SU-DHL-6 (cell line): Measurements from ENCODE around the gene PVALEF.

Experiments used
- CTCF ChIP-seq: fragments of 200-600 bp; sonication (generic); IDR thresholded peaks from one replicate; pipeline ENCODE4 v1.5.1; 2017; ENCODE audit warnings: antibody characterized with exemption, mild to moderate bottlenecking, low read length, moderate library complexity; ENCODE audit not compliant: insufficient read depth, poor library complexity, severe bottlenecking
- EZH2phosphoT487 ChIP-seq: fragments of 200-600 bp; sonication (generic), shearing (Covaris generic); conservative IDR thresholded peaks from 2 replicates; pipeline ENCODE4 v1.6.1; 2018; ENCODE audit warnings: mild to moderate bottlenecking, antibody characterized with exemption, low read length, moderate library complexity, mixed read lengths

- TF ChIP-seq CTCF (no peak), EZH2phosphoT487 (no peak)
Measured at GRCh38 chr17:81150377-81151077, 14.8 kb upstream of the PVALEF start.
